HG02943 (cell line): ENCODE data around the gene CDCP1.

Source experiments
- ATAC-seq: cut with Tn5 transposase; IDR thresholded peaks from one replicate; pipeline ENCODE4 v1.9.1; 2021; ENCODE audit warnings: mild to moderate bottlenecking, low read depth, moderate library complexity; ENCODE audit not compliant: unreplicated experiment

Gene CDCP1

GRCh38 chr3:45145681-45146614, at the start of gene CDCP1:
TSS of gene CDCP1 (minus strand) at chr3:45146378. CDS start at chr3:45146287, 91 bp downstream.
- no peak for ATAC-seq

- ATAC-seq, result no peak
Observed at GRCh38 chr3:45194791-45195190, 48.6 kb upstream of the CDCP1 start.

GRCh38 chr3:45191924-45192417, 45.8 kb upstream of the CDCP1 start:
- no peak for ATAC-seq

- ATAC-seq, result no peak
Observed at GRCh38 chr3:45191424-45191823, 45.2 kb upstream of the CDCP1 start.

- ATAC-seq, result no peak
Observed at GRCh38 chr3:45188719-45189659, 42.8 kb upstream of the CDCP1 start.

GRCh38 chr3:45187694-45188141, 41.5 kb upstream of the CDCP1 start:
- no peak for ATAC-seq

- ATAC-seq, result no peak
Observed at GRCh38 chr3:45186871-45187270, 40.7 kb upstream of the CDCP1 start.

GRCh38 chr3:45185461-45185860, 39.3 kb upstream of the CDCP1 start:
- no peak for ATAC-seq

- ATAC-seq, result no peak
Observed at GRCh38 chr3:45185052-45185451, 38.9 kb upstream of the CDCP1 start.

GRCh38 chr3:45183872-45184262, 37.7 kb upstream of the CDCP1 start:
- ATAC-seq, result no peak

GRCh38 chr3:45182915-45183871, 37.0 kb upstream of the CDCP1 start:
- ATAC-seq, result no peak

GRCh38 chr3:45181496-45181895, 35.3 kb upstream of the CDCP1 start:
- no peak for ATAC-seq

GRCh38 chr3:45180899-45181298, 34.7 kb upstream of the CDCP1 start:
- no peak for ATAC-seq

GRCh38 chr3:45180051-45180450, 33.9 kb upstream of the CDCP1 start:
- no peak for ATAC-seq

- ATAC-seq, result no peak
Observed at GRCh38 chr3:45179163-45179562, 33.0 kb upstream of the CDCP1 start.

- ATAC-seq, result no peak
Observed at GRCh38 chr3:45178183-45179023, 32.2 kb upstream of the CDCP1 start.

- ATAC-seq, result no peak
Observed at GRCh38 chr3:45176912-45177311, 30.7 kb upstream of the CDCP1 start.

GRCh38 chr3:45174234-45174633, 28.1 kb upstream of the CDCP1 start:
- ATAC-seq, result no peak

- ATAC-seq, result no peak
Observed at GRCh38 chr3:45173776-45174175, 27.6 kb upstream of the CDCP1 start.
